ENCODE data around the gene SLC25A41. TPM values are rescaled to one million over a fixed set of nuclear protein-coding genes. Genes with fewer than 3 reads are reported as not detected.

Gene SLC25A41
- total and polyA plus RNA-seq, 2 of the 13 experiments (the other 11 are each of a cell fraction or from before 2014, with no cell fraction given) = 0.33 to 0.95 TPM

DNA sequence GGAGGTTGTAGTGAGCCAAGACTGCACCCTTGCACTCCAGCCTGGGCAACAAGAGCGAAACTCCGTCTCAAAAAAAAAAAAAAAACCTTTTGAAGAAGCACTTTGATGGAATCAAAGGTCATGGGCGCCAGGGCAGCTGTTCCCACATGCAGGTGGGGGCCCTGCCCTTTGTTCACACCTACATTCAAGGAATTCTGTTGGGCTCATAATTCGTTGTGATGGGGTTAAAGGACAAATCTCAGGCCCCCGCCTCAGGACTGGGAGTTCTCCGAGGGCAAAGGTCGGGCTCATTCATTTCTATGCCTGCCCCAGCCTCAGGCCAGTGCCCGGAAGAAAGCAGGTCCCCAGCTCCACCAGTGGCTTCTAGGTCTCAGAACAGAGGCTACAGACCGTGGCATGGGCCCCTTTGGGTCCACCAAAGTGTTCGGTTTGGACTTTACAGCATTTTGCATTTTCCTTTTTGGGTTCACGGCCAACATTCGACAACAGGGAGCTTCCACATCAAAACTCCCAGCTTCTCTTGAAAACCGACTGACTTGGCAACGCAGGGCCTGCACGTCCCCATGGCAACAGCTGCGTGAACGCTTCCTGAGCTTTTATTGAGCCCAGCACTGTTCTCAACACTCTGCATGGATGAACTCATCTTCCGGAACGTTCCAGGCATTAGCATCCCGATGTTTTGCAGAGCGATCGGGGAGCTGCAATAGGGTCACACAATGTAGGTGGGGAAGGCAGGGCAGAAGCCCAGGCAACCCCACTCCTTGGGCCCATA lies 30.5 kb downstream of the SLC25A41 start (continued):
- TF ChIP-seq ZNF660 (CRISPR knock-in tag; IDR thresholded peaks at IDR 0.05; ENCODE audit: borderline replicate concordance, low read depth) = no peak
- TF ChIP-seq CAMTA2 (CRISPR knock-in tag; IDR thresholded peaks at IDR 0.05; ENCODE audit: borderline replicate concordance) = no peak
- TF ChIP-seq RBM39 (IDR thresholded peaks at IDR 0.05; ENCODE audit: low read depth, low read length, poor library complexity, severe bottlenecking) = no peak
- no peak for TF ChIP-seq PBX3 (CRISPR knock-in tag; IDR thresholded peaks at IDR 0.05; ENCODE audit: borderline replicate concordance)
- no peak for TF ChIP-seq SUZ12 (IDR thresholded peaks at IDR 0.05; ENCODE audit: low read depth, low read length)
- TF ChIP-seq ETV5 (CRISPR knock-in tag; IDR thresholded peaks at IDR 0.05; ENCODE audit: borderline replicate concordance) = 0 out of 2 replicates have a peak, but pooled peaks have one; percentile 11
- no peak for TF ChIP-seq SRSF1 (optimal IDR thresholded peaks at IDR 0.05; ENCODE audit: low read depth, low read length)
- TF ChIP-seq DR1 (CRISPR knock-in tag; IDR thresholded peaks at IDR 0.05) = no peak
- peak; percentile 28; the same call in 1 of the 2 replicates for TF ChIP-seq POGK (CRISPR knock-in tag; conservative IDR thresholded peaks at IDR 0.05)
- TF ChIP-seq RCOR2 (CRISPR knock-in tag; IDR thresholded peaks at IDR 0.05) = no peak
- no peak for TF ChIP-seq GATA4 (IDR thresholded peaks at IDR 0.05; ENCODE audit: borderline replicate concordance, low read depth)
- no peak for TF ChIP-seq RARG (CRISPR knock-in tag; IDR thresholded peaks at IDR 0.05; ENCODE audit: low read depth)
- TF ChIP-seq GPN1 (CRISPR knock-in tag; IDR thresholded peaks at IDR 0.05; ENCODE audit: borderline replicate concordance) = no peak
- no peak for TF ChIP-seq ZSCAN25 (CRISPR knock-in tag; IDR thresholded peaks at IDR 0.05)
- no peak for TF ChIP-seq MXD4 (CRISPR knock-in tag; IDR thresholded peaks at IDR 0.05)
- TF ChIP-seq GTF2F1 (IDR thresholded peaks at IDR 0.05; ENCODE audit: low read length) = no peak
- TF ChIP-seq MYC (CRISPR knock-in tag; IDR thresholded peaks at IDR 0.05; ENCODE audit: borderline replicate concordance) = peak; percentile 42; the same call in 1 of the 2 replicates
- TF ChIP-seq HNF4G (IDR thresholded peaks at IDR 0.05; ENCODE audit: borderline replicate concordance, low read depth, low read length) = peak; percentile 97
- TF ChIP-seq HNF4G (CRISPR knock-in tag; IDR thresholded peaks at IDR 0.05; ENCODE audit: borderline replicate concordance, low read depth) = peak; percentile 88
- TF ChIP-seq NR2F2 (IDR thresholded peaks at IDR 0.05; ENCODE audit: borderline replicate concordance, low read depth) = peak; percentile 81
- TF ChIP-seq BRCA1 (CRISPR knock-in tag; IDR thresholded peaks at IDR 0.05) = no peak
- TF ChIP-seq TCF7 (IDR thresholded peaks at IDR 0.05; ENCODE audit: low read depth) = peak; percentile 78
- no peak for TF ChIP-seq USF2 (IDR thresholded peaks at IDR 0.05; ENCODE audit: low read depth, low read length)
- TF ChIP-seq USF2 (CRISPR knock-in tag; IDR thresholded peaks at IDR 0.05; ENCODE audit: borderline replicate concordance) = no peak
- no peak for TF ChIP-seq TAF15 (IDR thresholded peaks at IDR 0.05; ENCODE audit: low read depth, low read length, poor library complexity, severe bottlenecking)
- no peak for TF ChIP-seq ZNF317 (CRISPR knock-in tag; IDR thresholded peaks at IDR 0.05)
- no peak for TF ChIP-seq XBP1 (CRISPR knock-in tag; IDR thresholded peaks at IDR 0.05)

Data from HepG2 (cell line).